ENCODE results near the gene RNF8. TPM values are rescaled to one million over a fixed set of nuclear protein-coding genes. Genes with fewer than 3 reads are reported as not detected.
"Not testable (repeated sequence)": the region's sequence is repeated elsewhere in the genome, so short reads cannot be mapped to it uniquely, and the experiment has no call there.

RNF8 gene
- total RNA-seq, 1 donor from 2014 or later = 20.8 TPM

- FAIRE-seq (no peak), DNase-seq (ENCODE audit: low read depth) (no peak)
- no peak for TF ChIP-seq CTCF (IDR thresholded peaks at IDR 0.05; ENCODE audit: insufficient read depth, low read length, severe bottlenecking)
- Histone ChIP-seq H3K4me3 (ENCODE audit: low read depth, low read length) (no peak overlapping the region), H3K36me3 (ENCODE audit: control insufficient read depth, insufficient read depth, low read length) (peaks cover 4% of the 10 kb centered on the region), H3K27me3 (ENCODE audit: control insufficient read depth, insufficient read depth, low read length) (no peaks in the 10 kb centered on the region)
Observed at GRCh38 chr6:37441651-37442050, 87.9 kb downstream of the RNF8 start.

GRCh38 chr6:37442416-37443215 is 88.8 kb downstream of the RNF8 start:
- Histone ChIP-seq H3K36me3 (ENCODE audit: control insufficient read depth, insufficient read depth, low read length) (peaks cover 6% of the 10 kb centered on the region), H3K27me3 (ENCODE audit: control insufficient read depth, insufficient read depth, low read length) (no peaks in the 10 kb centered on the region), H3K4me3 (ENCODE audit: low read depth, low read length) (no peak overlapping the region)
- DNase-seq (ENCODE audit: low read depth) (no peak), FAIRE-seq (no peak)
- no peak for TF ChIP-seq CTCF (IDR thresholded peaks at IDR 0.05; ENCODE audit: insufficient read depth, low read length, severe bottlenecking)

GRCh38 chr6:37443216-37443542 is 89.4 kb downstream of the RNF8 start:
- not testable (repeated sequence) for FAIRE-seq; H3K4me3 ChIP-seq (ENCODE audit: low read depth, low read length); DNase-seq (ENCODE audit: low read depth); H3K36me3 ChIP-seq (ENCODE audit: control insufficient read depth, insufficient read depth, low read length); H3K27me3 ChIP-seq (ENCODE audit: control insufficient read depth, insufficient read depth, low read length)

Other genes starting within 250 kb of the RNF8 start
- gene PIM1, start 183.8 kb upstream of the RNF8 start, total RNA-seq = 29.2 and 35.3 TPM in 2 replicates
- gene TBC1D22B, start 96.2 kb upstream of the RNF8 start, total RNA-seq = 4.7 and 6.7 TPM in 2 replicates
- 0.26 and 0.38 TPM in 2 replicates for gene TMEM217, start 95.8 kb upstream of the RNF8 start, total RNA-seq
- gene CMTR1, start 79.2 kb downstream of the RNF8 start, total RNA-seq = 15.8 and 22.1 TPM in 2 replicates
- gene CCDC167, start 145.9 kb downstream of the RNF8 start, total RNA-seq = 26.0 and 29.7 TPM in 2 replicates

All from bronchial epithelial cell (primary cell).